ENCODE data around the gene CNGB1. TPM values are rescaled to one million over a fixed set of nuclear protein-coding genes. Genes with fewer than 3 reads are reported as not detected.

Gene CNGB1
- total RNA-seq, 1 experiment from 2014 or later, result not detected

GRCh38 chr16:57892447-57893096 lies 78.4 kb downstream of the CNGB1 start:
- Histone ChIP-seq H3K27me3 (replicated peaks; ENCODE audit: control insufficient read depth, insufficient read depth, low read length) (no peaks in the 10 kb centered on the region), H3K9me3 (no peaks in the 10 kb centered on the region), H3K4me3 (ENCODE audit: low read depth, low read length) (no peak overlapping the region), H3K36me3 (ENCODE audit: control insufficient read depth, insufficient read depth, low read length) (no peaks in the 10 kb centered on the region), H3K4me1 (peaks cover 33% of the 10 kb centered on the region)
- intact Hi-C loops (cut with micrococcal nuclease; ENCODE audit: unreplicated experiment), result loop anchor here (5.0 kb wide), 1 partner anchor 135 kb away; no protein-coding TSS in a partner anchor
- Mint-ChIP-seq H3K9me3 (ENCODE audit: unreplicated experiment) (no peaks in the 10 kb centered on the region), H3K27me3 (ENCODE audit: insufficient read depth, unreplicated experiment) (no peaks in the 10 kb centered on the region), H3K4me3 (ENCODE audit: unreplicated experiment) (no peak overlapping the region), H3K4me1 (ENCODE audit: low read depth, unreplicated experiment) (peaks cover 36% of the 10 kb centered on the region), H3K27ac (ENCODE audit: unreplicated experiment) (peak overlapping the region; percentile 11), H3K36me3 (ENCODE audit: insufficient read depth, unreplicated experiment) (no peaks in the 10 kb centered on the region)
- CTCF ChIA-PET, result no interaction called here
- TF ChIP-seq, protein P1, sequence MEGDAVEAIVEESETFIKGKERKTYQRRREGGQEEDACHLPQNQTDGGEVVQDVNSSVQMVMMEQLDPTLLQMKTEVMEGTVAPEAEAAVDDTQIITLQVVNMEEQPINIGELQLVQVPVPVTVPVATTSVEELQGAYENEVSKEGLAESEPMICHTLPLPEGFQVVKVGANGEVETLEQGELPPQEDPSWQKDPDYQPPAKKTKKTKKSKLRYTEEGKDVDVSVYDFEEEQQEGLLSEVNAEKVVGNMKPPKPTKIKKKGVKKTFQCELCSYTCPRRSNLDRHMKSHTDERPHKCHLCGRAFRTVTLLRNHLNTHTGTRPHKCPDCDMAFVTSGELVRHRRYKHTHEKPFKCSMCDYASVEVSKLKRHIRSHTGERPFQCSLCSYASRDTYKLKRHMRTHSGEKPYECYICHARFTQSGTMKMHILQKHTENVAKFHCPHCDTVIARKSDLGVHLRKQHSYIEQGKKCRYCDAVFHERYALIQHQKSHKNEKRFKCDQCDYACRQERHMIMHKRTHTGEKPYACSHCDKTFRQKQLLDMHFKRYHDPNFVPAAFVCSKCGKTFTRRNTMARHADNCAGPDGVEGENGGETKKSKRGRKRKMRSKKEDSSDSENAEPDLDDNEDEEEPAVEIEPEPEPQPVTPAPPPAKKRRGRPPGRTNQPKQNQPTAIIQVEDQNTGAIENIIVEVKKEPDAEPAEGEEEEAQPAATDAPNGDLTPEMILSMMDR (IDR thresholded peaks at IDR 0.05; ENCODE audit: insufficient read depth in 1 of 2, low read depth in 1 of 2, low read length in 1 of 2, severe bottlenecking in 1 of 2, unreplicated experiment in 1 of 2), result no peak
- DNase-seq, result no peak
- POLR2A ChIA-PET, result interaction anchor here (0.5 to 0.7 kb wide), 2 partner anchors 16 to 211 kb away, joined by 3 read pairs; no protein-coding TSS in a partner anchor
- no TSS peak for BruUV-seq (replicated peaks)

DNA sequence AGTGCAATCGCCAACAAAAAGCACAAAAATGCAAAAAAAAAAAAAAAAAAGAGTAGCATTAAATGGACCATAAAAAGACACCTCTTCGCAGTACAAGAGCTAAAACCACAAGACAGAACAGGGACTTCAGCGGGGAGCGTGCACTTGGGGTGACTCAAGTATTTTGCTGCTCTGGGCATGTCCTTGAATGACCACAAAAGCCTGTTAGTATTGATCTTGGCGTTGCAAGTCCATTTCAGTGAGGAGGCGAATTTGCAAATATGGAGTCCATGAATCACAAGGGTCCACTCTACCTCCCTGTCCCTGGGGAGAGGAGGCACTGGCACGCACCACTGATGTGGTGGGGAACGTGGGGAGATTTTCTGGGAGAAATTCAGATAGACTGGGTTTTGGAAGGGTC lies 78.9 kb downstream of the CNGB1 start:
- CTCF ChIA-PET, result no interaction called here
- H3K4me1 Mint-ChIP-seq (ENCODE audit: low read depth, unreplicated experiment), result peaks cover 36% of the 10 kb centered on the region
- no TSS peak for BruUV-seq (replicated peaks)

GRCh38 chr16:57890752-57891111 lies 80.2 kb downstream of the CNGB1 start:
- intact Hi-C loops (cut with micrococcal nuclease; ENCODE audit: unreplicated experiment), result loop anchor here (5.0 kb wide), 1 partner anchor 133 kb away; no protein-coding TSS in a partner anchor
- no peaks in the 10 kb centered on the region for H3K27me3 ChIP-seq (replicated peaks; ENCODE audit: control insufficient read depth, insufficient read depth, low read length)
- Mint-ChIP-seq H3K4me3 (ENCODE audit: unreplicated experiment) (no peak overlapping the region), H3K36me3 (ENCODE audit: insufficient read depth, unreplicated experiment) (no peaks in the 10 kb centered on the region), H3K27ac (ENCODE audit: unreplicated experiment) (no peak overlapping the region), H3K4me1 (ENCODE audit: low read depth, unreplicated experiment) (peaks cover 32% of the 10 kb centered on the region), H3K27me3 (ENCODE audit: insufficient read depth, unreplicated experiment) (no peaks in the 10 kb centered on the region), H3K9me3 (ENCODE audit: unreplicated experiment) (no peaks in the 10 kb centered on the region)
- CTCF ChIA-PET, result interaction anchor here (0.6 to 1.8 kb wide), 2 partner anchors 27 to 408 kb away, joined by 4 read pairs; no protein-coding TSS in a partner anchor
- no peak overlapping the region for H3K4me3 ChIP-seq (ENCODE audit: low read depth, low read length)
- no peaks in the 10 kb centered on the region for H3K9me3 ChIP-seq
- DNase-seq, result no peak
- BruUV-seq (replicated peaks), result no TSS peak
- POLR2A ChIA-PET, result no interaction called here
- TF ChIP-seq, protein P1 (IDR thresholded peaks at IDR 0.05; ENCODE audit: insufficient read depth in 1 of 2, low read depth in 1 of 2, low read length in 1 of 2, severe bottlenecking in 1 of 2, unreplicated experiment in 1 of 2), result no peak
- H3K36me3 ChIP-seq (ENCODE audit: control insufficient read depth, insufficient read depth, low read length), result no peaks in the 10 kb centered on the region
- peaks cover 30% of the 10 kb centered on the region for H3K4me1 ChIP-seq

More for the DNA sequence above, 78.9 kb downstream of the CNGB1 start:
- Histone ChIP-seq H3K4me3 (ENCODE audit: low read depth, low read length) (no peak overlapping the region), H3K27me3 (replicated peaks; ENCODE audit: control insufficient read depth, insufficient read depth, low read length) (no peaks in the 10 kb centered on the region), H3K9me3 (no peaks in the 10 kb centered on the region), H3K36me3 (ENCODE audit: control insufficient read depth, insufficient read depth, low read length) (no peaks in the 10 kb centered on the region), H3K4me1 (peaks cover 33% of the 10 kb centered on the region)
- intact Hi-C loops (cut with micrococcal nuclease; ENCODE audit: unreplicated experiment), result loop anchor here (5.0 kb wide), 1 partner anchor 135 kb away; no protein-coding TSS in a partner anchor
- Mint-ChIP-seq H3K4me3 (ENCODE audit: unreplicated experiment) (no peak overlapping the region), H3K9me3 (ENCODE audit: unreplicated experiment) (no peaks in the 10 kb centered on the region), H3K36me3 (ENCODE audit: insufficient read depth, unreplicated experiment) (no peaks in the 10 kb centered on the region), H3K27me3 (ENCODE audit: insufficient read depth, unreplicated experiment) (no peaks in the 10 kb centered on the region), H3K27ac (ENCODE audit: unreplicated experiment) (peak overlapping the region; percentile 11)
- POLR2A ChIA-PET, result interaction anchor here (0.5 kb wide), 1 partner anchor 16 kb away, joined by 3 read pairs; no protein-coding TSS in a partner anchor
- TF ChIP-seq, protein P1 (IDR thresholded peaks at IDR 0.05; ENCODE audit: insufficient read depth in 1 of 2, low read depth in 1 of 2, low read length in 1 of 2, severe bottlenecking in 1 of 2, unreplicated experiment in 1 of 2), result no peak
- no peak for DNase-seq

Measured in Caco-2 (cell line).